ENCODE results near the gene DUS3L. TPM values are rescaled to one million over a fixed set of nuclear protein-coding genes. Genes with fewer than 3 reads are reported as not detected.

DUS3L gene
- total RNA-seq, 1 donor from 2014 or later = 18.4 TPM

- no peaks in the 10 kb centered on the region for H3K4me1 Mint-ChIP-seq (ENCODE audit: low read depth)
- no peaks in the 10 kb centered on the region for H3K36me3 Mint-ChIP-seq (ENCODE audit: low read depth)
- no peak overlapping the region for H3K27ac Mint-ChIP-seq (ENCODE audit: unreplicated experiment)
- no peak for TF ChIP-seq CTCF (IDR thresholded peaks at IDR 0.05)
- peaks cover 18% of the 10 kb centered on the region for H3K27me3 Mint-ChIP-seq (ENCODE audit: low read depth)
- no peaks in the 10 kb centered on the region for H3K9me3 Mint-ChIP-seq (ENCODE audit: low read depth)
- DNase-seq (ENCODE audit: low spot score) = no peak
- no peak overlapping the region for H3K4me3 Mint-ChIP-seq (ENCODE audit: unreplicated experiment)
Observed at GRCh38 chr19:5817218-5817617, 26.3 kb upstream of the DUS3L start.

GRCh38 chr19:5814852-5815246 is 23.9 kb upstream of the DUS3L start:
- no peaks in the 10 kb centered on the region for H3K36me3 Mint-ChIP-seq (ENCODE audit: low read depth)
- no peaks in the 10 kb centered on the region for H3K9me3 Mint-ChIP-seq (ENCODE audit: low read depth)
- peaks cover 18% of the 10 kb centered on the region for H3K27me3 Mint-ChIP-seq (ENCODE audit: low read depth)
- no peak overlapping the region for H3K4me3 Mint-ChIP-seq (ENCODE audit: unreplicated experiment)
- no peak overlapping the region for H3K27ac Mint-ChIP-seq (ENCODE audit: unreplicated experiment)
- TF ChIP-seq CTCF (IDR thresholded peaks at IDR 0.05) = no peak
- no peaks in the 10 kb centered on the region for H3K4me1 Mint-ChIP-seq (ENCODE audit: low read depth)
- DNase-seq (ENCODE audit: low spot score) = no peak

- H3K27me3 Mint-ChIP-seq (ENCODE audit: low read depth) = peaks cover 18% of the 10 kb centered on the region
- DNase-seq (ENCODE audit: low spot score) = no peak
- no peak for TF ChIP-seq CTCF (IDR thresholded peaks at IDR 0.05)
- no peak overlapping the region for H3K27ac Mint-ChIP-seq (ENCODE audit: unreplicated experiment)
- no peaks in the 10 kb centered on the region for H3K4me1 Mint-ChIP-seq (ENCODE audit: low read depth)
- no peak overlapping the region for H3K4me3 Mint-ChIP-seq (ENCODE audit: unreplicated experiment)
- H3K9me3 Mint-ChIP-seq (ENCODE audit: low read depth) = no peaks in the 10 kb centered on the region
- no peaks in the 10 kb centered on the region for H3K36me3 Mint-ChIP-seq (ENCODE audit: low read depth)
Observed at GRCh38 chr19:5814123-5814851, 23.3 kb upstream of the DUS3L start.

GRCh38 chr19:5811117-5811516 is 20.2 kb upstream of the DUS3L start:
- Mint-ChIP-seq H3K4me3 (ENCODE audit: unreplicated experiment) (no peak overlapping the region), H3K9me3 (ENCODE audit: low read depth) (no peaks in the 10 kb centered on the region), H3K36me3 (ENCODE audit: low read depth) (no peaks in the 10 kb centered on the region)

GRCh38 chr19:5809469-5809868 is 18.5 kb upstream of the DUS3L start:
- TF ChIP-seq CTCF (IDR thresholded peaks at IDR 0.05) = no peak
- peaks cover under 1% of the 10 kb centered on the region for H3K27me3 Mint-ChIP-seq (ENCODE audit: low read depth)
- DNase-seq (ENCODE audit: low spot score) = no peak
- H3K27ac Mint-ChIP-seq (ENCODE audit: unreplicated experiment) = no peak overlapping the region
- no peaks in the 10 kb centered on the region for H3K36me3 Mint-ChIP-seq (ENCODE audit: low read depth)
- H3K9me3 Mint-ChIP-seq (ENCODE audit: low read depth) = no peaks in the 10 kb centered on the region
- no peaks in the 10 kb centered on the region for H3K4me1 Mint-ChIP-seq (ENCODE audit: low read depth)
- H3K4me3 Mint-ChIP-seq (ENCODE audit: unreplicated experiment) = no peak overlapping the region

More at GRCh38 chr19:5811117-5811516, 20.2 kb upstream of the DUS3L start:
- peaks cover 2% of the 10 kb centered on the region for H3K27me3 Mint-ChIP-seq (ENCODE audit: low read depth)
- no peaks in the 10 kb centered on the region for H3K4me1 Mint-ChIP-seq (ENCODE audit: low read depth)
- no peak overlapping the region for H3K27ac Mint-ChIP-seq (ENCODE audit: unreplicated experiment)
- no peak for DNase-seq (ENCODE audit: low spot score)
- TF ChIP-seq CTCF (IDR thresholded peaks at IDR 0.05) = no peak

Data from chondrocyte (in vitro differentiated cells).